CD1c-positive myeloid dendritic cell (primary cell): ENCODE results near the gene SPARC.

Experiments used
- DNase-seq: peaks from one replicate; pipeline ENCODE4 v3.0.0-alpha.2; 2016; ENCODE audit errors: extremely low spot score

SPARC gene

GRCh38 chr5:151679421-151680155, 7.1 kb downstream of the SPARC start:
- DNase-seq, result no peak

GRCh38 chr5:151678713-151679112, 8.0 kb downstream of the SPARC start:
- DNase-seq, result no peak

- DNase-seq, result peak; percentile 40
Measured at GRCh38 chr5:151677776-151678545, 8.8 kb downstream of the SPARC start.

- DNase-seq, result no peak
Measured at GRCh38 chr5:151676719-151677118, 10.0 kb downstream of the SPARC start.

GRCh38 chr5:151676314-151676712, 10.4 kb downstream of the SPARC start:
- no peak for DNase-seq

- peak; percentile 21 for DNase-seq
Measured at GRCh38 chr5:151675611-151676313, 11.0 kb downstream of the SPARC start.

GRCh38 chr5:151674626-151675610, 11.8 kb downstream of the SPARC start:
- peak; percentile 49 for DNase-seq

- DNase-seq, result no peak
Measured at GRCh38 chr5:151673421-151673820, 13.3 kb downstream of the SPARC start.

- DNase-seq, result peak; percentile 64
Measured at GRCh38 chr5:151672516-151672915, 14.2 kb downstream of the SPARC start.

DNA sequence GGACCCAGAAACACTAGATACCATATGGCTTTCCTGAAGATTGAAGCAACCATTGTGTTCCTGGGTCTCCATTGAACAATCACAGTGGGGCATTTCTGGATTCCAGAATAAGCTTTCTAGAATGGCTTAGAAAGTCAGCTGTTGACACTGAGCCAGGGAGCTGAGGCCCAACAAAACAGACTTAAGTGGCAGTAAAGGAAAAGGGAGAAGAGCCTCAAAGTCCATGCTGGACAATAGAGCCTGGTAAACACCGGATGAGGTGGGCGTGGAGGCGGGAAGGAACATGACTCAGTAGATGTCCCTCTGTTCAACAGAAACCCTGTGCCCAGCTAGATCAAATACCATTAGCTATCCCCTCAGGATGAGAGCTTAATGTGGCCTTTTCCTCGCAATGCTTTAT, 14.8 kb downstream of the SPARC start:
- DNase-seq, result peak; percentile 27

DNA sequence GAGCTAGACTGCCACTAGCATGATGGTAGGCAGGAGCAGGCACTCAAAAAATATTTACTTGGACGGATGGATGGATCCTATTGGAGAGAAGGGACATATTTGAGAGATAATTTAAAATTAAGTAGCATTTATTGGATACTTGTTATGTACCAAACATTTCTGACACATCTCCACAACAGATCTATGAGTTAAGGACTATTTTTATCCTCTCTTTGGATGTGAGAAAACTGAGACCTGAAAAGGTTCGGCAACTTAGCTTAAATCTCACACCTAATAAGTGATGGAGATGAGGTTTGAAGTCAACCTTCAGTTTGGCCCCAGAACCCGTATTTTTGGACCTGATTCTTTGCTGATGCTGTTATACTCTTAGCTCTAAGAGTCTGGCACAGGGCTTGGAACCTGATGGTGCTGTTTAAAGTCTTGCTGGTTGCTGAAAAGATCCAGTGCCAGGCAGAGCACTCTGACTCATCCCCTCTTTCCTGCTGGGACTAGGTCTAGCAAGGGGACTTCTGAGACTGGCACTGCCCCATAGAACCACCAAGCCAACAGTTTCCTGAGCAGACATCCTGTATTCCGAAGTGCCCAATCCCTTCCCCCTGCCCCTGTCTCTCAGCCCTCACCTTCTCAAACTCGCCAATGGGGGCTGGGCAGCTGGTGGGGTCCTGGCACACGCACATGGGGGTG, 15.6 kb downstream of the SPARC start:
- no peak for DNase-seq

DNA sequence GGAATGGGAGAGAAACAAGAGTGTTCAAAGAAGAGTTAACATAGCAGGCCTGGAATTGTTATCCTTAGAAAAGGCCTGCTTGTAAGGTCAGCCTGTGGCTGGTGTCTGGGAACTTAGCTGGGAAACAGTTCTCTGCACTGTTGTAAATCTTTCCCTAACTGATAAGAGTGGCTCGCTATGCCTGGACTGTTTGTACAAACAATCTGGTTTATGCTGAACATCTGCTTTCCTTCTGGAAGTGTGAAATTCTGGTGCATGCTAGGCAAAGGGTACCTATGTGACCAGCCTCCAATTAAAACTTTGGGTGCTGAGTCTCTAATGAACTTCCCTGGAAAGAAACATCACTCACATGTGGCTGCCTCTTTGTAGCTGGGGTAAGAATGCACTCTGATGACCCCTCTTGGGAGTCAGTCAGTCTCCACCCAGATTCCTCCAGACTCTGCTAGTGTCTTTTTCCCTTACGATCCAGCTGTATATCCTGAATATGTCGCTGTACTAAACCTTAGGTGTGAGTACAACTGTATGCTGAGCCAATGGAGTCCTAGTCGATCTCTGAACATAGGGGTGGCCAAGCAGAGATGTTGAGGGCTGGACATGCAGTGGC, 16.5 kb downstream of the SPARC start:
- DNase-seq, result no peak

DNA sequence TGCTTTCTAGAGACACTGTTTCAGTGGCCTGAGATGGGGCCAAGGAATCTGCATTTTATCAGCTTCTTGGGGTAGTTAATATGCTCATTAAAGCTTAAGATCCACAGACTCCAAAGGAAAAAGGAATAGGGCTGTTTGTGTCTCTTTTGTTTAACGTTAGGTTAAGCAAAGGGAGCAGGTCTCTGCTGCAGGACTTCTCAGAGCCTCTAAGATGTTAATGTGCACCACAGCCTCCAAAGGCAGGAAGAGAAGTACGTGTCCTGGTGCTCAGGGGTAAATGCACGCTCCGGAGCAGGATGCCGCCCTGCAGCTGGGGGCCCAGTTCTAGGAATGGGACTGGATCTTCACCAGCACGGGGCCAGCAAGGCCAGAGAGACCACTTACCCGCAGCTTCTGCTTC, 19.6 kb downstream of the SPARC start:
- DNase-seq, result no peak

DNA sequence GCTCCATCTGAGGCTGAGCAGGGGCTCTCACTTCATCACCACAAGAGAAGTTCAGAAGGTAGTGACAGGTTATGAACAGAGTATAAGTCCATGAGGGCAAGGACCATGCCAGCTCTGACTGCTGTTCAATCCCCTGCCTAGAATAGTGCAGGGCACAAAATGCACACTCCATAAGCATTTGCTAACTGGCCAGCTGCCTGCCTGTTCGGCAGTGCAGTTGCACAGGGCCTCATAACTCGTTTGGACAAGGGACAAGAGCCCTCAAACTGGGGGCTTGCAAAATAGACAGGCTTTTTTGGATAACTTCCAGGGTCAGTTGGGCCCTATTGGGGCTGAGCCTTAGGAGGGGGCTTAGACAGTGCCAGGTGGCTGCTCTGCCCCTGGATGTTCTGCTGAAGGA, 21.1 kb downstream of the SPARC start:
- DNase-seq, result no peak

DNA sequence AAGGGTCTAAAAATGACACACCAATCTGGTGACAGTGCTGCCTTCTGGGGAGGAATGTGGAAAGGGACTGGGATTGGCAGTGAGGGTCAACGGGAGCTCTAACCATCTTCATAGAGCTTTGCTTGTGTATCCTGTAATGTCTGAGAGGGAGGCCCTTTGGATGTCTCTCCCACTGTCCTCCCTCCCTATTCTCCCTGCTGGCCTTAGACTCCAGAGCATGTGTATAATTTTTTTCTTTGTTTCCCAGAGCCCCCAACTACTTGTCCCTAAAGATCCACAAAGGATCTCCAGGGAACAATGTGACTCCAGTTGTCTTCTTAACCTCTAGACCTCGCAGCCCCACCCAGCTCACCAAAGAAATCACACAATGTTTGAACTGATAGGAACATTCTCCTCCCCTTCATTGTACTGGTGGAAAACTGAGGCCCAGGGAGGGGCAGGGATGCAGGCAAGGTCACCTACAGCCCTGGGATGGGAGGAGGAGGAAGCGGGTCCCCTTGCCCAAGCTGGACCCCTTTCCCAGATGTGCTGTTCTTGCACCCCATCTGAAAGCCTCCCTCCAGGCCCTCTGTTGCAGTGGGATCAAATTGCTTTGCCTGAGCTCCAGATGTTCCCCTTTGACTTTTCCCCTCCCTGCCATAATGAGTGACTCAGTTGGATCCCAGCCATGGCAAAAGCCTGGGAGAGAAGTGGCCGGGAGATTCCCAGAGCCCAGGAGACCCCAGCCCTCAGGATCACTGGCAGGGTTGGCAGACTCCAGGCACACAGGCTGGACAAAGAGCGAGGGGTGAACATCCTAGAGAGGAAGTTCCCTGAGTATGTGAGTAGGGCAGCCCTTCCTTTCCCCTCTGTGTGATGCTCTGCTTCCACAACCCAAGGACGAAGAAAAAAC, 21.8 kb downstream of the SPARC start:
- no peak for DNase-seq

DNA sequence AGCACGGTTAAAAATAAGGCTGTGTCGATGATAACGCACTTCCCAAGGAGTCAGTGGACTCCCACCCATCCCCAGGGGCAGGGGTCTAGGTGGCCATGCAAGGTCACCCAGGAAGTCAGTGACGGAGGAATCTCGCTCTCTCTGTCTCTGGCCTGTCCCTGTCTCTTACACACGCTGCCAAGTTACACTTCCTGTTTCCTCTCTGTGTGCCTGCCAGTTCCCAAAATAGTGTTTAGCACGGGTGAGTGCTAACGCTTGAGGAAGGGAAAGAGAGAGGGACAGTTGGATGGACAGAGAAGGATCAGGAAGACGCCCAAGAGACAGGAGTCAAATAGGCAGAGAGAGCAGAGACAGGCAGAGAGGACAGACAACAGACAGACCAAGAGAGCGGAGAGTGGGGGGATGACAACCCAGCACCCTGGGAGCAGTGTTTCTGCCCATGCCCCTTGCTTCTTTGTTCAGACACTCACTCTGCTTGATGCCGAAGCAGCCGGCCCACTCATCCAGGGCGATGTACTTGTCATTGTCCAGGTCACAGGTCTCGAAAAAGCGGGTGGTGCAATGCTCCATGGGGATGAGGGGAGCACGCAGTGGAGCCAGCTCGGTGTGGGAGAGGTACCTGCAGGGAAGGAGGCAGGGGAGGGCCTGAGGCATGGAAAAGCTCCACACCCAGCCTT, 23.0 kb downstream of the SPARC start:
- peak; percentile 73 for DNase-seq

DNA sequence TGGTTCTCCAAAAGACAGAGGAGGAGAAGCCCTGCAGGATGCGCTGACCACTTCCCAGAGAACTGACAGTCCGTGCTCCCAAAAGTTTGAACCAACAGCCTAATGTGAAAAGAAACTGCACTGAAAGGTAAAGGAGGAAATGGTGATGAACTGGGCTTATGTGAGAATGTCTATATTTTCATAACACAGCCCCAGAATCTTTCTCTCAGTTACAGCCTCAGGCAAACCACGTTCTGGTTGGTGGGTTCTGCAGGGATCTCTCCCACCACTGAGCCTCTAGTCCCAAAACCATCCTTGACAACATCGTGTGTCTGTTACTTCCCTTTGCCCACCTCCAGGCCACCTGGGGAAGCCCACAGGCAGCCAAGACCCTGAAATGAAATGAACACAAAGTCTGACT, 23.9 kb downstream of the SPARC start:
- no peak for DNase-seq

DNA sequence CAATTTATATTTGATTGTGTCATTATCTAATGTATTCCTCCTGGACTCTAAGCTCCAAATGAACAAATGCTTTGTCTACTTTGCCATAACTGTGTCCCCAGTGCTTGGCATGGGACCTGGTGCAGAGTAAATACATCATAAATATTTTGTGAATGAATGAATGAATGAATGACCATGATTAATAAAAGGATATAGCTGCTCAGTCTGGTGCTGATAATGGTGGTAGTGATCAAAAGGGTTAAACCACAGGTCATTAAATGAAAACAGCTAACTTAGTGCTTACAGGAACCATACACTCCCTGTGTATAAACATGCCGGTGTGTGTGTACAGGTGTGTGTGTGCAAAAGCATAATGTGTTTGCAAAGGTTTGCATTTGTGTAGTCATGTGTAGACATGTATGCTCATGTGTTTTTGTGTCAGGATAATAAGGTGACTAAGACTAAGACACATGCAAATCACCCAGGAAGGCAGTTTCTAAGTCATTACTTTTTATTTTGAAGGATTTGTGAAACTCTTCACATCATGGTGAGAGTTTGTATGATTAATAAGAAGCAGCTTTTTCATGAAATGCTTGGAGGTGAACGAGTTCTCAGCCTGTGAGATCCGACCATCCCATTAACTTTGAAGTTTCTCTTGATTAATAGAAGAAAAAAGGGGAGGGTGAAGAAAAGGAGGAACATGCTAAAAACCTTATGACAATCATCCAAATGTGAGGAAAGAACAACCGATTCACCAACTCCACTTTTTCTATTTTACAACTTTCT, 24.6 kb downstream of the SPARC start:
- DNase-seq, result no peak
